HuH-7.5 (cell line): ENCODE data around the gene DDX24.

Experiments
- DNase-seq: peaks from one replicate; pipeline ENCODE4 v3.0.0; 2011; ENCODE audit warnings: low spot score

Gene DDX24

DNA sequence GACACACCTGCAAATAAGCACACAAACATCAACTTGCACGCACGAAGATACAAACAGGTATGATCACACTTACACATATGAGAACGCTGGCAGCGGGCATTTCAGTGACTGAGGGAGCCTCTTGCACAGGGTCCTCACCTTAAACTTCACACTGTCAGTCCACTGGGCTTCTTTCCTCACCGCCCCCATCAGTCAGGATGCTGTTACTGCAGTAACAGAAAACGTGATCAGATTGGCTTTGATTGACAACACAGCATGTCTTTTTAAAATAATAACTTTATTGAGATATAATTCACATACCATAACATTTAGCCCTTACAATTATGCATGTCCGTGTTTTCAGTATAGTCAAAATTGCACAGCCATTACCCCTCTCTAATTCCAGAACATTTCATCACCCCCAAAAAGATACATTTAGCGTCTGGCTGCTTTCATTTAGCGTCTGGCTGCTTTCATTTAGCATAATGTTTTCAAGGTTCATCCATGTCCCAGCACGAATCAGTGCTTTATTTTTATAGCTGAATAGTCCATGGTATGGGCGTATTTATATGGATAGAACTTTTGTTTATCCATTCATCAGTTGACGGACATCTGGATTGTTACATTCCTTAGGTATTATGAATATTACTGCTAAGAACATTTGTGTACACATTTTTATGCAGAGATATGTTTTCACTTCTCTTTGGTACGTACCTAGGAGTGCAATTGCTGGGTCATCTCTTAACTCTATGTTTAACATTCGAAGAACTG lies 75.5 kb downstream of the DDX24 start:
- no peak for DNase-seq

DNA sequence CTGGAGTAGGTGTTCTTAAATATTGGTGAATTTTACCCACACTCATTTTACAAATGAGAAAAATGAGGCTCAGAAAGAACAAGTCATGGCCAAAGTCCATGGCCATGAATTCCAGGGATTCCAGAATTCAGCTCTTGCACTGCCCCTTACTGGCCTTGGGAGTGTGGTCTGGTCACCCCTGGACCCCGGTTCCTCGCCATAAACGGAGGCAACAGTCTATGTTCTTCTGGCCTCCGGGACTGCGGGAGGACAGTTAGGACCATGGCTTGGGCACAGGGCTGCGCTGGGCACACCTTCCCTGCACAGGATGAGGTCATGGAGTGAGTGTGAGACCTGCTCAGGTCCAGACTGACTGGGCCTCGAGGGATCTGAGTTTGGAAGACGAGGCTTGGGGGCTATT lies 77.0 kb downstream of the DDX24 start:
- no peak for DNase-seq

DNA sequence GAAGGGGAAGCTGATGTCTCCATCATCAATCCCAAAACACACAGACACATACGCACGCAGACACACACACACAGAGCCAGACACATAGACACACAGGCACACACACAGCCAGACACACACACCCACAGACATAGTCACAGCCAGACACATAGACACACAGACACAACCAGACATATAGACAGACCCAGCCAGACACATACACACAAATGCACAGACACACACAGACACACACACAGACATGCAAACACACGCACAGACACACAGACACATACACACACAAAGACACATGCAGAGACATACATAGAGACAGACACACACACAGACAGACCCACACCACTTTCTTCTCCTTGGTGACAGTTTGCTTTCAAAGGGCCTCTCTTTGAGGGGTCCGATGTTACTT lies 77.6 kb downstream of the DDX24 start:
- no peak for DNase-seq

DNA sequence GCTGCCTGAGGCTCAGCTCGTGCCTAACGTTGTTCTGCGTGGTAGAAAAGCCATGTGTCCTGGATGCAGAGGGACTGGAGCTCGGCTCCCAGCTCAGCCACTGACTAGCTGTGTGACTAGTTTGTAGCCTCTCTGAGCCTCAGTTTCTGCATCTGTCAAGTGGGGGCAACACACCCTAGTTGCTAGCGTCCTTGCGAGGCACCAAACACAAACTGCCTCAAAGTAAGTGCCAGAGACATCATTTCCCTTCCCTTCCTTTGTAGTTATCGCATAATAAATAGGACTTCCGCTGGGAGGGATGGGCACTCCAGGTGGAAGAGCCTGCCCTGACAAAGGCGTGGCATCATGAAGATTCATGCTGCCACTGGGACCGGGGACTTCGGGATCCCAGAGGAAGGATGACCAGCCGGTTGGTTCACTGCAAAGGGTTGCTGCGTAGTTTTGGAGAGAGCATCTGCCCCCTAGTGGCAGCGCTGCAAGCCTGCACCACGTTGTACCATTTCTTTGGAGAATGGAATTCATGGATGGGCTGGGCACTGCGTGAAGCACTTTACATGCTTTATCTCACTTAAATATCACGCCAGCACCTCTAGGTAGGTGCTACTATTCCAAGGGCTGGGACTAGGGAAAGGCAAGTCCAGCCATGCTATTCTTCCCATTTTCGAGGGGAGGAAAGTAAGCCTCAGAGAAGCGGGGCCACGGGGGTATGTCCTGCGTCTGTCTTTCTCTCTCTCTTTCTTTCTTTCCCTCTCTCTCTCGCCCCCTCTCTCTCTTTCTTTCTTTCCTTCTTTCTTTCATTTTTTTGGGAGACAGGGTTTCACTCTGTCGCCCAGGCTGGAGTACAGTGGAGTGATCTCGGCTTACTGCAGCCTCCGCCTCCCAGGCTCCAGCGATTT lies 79.3 kb downstream of the DDX24 start:
- DNase-seq = peak; percentile 83

DNA sequence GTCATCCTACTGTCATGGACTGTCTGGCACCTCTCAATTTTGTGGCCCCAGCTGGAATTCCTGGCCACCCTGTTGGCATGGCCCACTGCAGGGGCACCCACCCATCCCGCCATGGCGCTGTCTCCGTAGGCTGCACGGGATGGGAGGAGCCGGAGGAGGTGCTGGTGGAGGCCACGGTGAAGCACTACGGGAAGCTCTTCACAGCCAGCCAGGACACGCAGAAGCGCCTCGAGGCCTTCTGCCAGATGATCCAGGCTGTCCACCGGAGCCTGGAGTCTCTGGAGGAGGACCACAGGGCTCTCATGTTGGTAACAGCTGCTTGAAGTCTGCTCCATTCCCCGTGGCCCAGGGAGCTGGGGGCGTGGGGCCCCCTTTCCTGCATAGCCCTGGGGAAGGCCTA lies 80.0 kb downstream of the DDX24 start:
- DNase-seq = no peak

DNA sequence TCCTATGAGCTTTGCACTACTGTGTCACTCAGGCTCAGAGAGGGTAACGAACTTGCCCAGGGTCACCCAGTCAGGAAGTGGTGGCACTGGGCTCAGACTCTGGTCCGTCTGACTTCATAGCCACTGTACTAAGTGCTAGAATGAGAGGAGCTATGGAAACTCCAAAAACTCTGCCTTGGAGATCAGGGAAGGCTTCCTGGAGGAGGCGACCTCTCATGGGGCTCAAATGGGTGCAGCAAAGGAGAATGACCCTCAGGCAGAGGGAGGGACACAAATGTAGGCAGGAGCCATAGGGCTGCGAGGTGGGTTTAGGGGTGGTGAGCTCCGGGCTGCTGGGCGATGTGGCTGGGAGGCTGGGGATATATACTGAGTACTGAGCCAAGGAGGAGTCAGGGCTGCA lies 80.7 kb downstream of the DDX24 start:
- DNase-seq = no peak

DNA sequence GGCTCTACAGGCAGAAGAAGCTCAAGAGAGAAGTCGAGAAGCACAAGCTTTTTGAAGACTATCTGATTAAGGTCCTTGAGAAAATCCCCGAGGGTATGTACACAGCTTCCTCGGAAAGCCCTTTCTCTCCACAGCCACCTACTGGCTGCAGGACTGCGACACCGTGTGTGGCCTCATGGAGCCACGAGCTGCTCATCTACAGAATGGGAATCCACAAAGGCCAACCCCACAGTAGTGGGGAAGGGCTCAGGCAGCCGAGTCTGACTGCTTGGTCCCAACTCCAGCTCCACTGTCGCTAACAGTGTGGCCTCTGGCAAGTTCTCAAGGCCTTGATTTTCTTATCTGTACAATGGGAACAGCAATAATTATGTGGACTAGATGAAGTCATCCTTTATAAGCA lies 81.4 kb downstream of the DDX24 start:
- no peak for DNase-seq

DNA sequence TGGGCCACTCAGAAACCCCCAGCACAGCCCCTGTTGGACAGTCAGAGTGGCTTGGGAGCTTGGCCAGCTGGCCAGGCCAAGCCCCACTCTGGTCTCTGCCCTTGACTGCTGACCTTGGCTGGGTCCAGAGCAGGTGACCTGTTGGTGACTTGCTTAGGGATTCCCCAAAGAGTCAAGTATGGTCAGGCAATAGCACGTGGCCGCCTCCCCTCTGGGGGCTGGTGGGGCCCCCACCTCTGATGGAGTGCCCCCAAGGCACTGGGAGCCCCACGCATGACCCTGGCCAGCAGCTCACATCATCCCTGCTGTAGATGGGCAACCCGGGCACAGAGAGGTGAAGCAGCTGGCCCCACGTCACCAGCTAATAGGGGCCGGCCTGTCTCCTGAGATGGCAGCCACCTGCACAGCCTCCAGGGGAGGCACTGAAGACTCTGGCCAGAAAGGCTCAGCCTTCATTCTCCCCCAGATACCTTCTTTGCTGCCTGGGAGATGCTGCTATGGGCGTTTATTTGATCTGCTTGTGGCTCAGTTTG lies 82.1 kb downstream of the DDX24 start:
- DNase-seq = no peak
